Measurements from ENCODE around the gene HLCS. TPM values are rescaled to one million over a fixed set of nuclear protein-coding genes. Genes with fewer than 3 reads are reported as not detected.

Gene HLCS
- total RNA-seq, 1 donor from 2014 or later: 42.6 TPM

DNA sequence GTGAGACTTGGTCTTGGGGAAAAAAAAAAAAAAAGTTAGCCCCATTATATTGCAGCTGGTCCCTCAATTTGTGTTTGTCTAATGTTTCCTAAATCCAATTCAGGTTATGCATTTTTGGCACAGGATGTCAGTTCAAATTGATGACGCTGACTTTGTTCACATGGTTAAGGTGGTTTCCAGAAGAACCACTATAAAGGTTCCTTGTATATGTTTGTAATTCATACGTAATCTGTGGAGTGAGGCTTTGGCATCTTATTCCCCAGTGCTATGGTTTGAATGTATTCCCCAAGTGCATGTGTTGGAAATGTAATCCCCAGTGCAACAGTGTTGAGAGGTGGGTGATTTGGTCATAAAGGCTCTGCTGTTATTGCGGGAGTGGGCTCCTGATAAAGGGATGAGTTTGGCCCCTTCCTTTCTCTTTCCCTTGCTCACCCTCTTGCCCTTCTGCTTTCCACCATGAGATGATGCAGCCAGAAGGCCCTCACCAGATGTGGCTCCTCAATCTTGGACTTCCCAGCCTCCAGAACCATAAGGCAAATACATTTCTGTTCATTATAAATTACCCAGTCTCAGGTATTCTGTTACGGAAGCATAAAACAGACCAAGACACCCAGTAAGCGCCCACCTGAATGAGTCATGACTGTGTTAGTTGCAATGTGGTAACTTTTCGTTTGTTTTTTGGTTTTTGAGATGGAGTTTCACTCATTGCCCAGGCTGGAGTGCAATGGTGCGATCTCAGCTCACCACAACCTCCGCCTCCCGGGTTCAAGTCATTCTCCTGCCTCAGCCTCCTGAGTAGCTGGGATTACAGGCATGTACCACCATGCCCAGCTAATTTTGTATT lies 19.5 kb upstream of the HLCS start:
- DNase-seq (ENCODE audit: low read depth): no peak

DNA sequence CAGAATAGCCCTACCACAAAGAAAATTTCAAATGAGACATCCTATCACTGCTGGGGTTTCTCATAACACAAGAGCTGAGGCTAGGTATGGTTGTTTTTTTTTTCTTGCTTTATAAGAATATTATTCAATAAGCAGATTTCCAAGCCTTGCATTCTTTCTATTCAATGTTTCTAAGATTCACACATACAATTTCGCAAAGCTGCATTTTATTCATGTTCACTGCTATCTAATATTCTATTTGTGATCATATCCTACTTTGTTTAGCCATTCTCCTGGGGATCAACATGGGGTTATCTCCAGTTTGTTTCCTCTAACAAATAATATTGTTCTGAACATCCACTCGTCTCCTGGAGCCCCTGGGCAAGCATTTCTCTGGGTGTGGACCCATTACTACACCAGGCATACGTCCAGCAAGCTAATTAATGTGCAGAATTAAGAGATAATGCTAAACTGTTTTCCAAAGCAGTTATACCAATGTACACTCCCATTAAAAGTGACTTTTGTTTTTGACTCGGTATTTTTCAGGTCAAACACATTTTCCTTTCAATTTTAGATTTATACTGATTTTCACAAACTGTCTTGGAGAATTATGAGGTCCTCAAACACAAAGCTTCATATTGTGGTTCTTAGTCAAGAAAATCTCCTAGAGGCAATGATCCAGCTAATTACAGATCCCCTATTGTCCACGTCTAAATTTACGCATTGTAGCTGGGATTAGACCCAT lies 15.7 kb upstream of the HLCS start:
- DNase-seq (ENCODE audit: low read depth): no peak

DNA sequence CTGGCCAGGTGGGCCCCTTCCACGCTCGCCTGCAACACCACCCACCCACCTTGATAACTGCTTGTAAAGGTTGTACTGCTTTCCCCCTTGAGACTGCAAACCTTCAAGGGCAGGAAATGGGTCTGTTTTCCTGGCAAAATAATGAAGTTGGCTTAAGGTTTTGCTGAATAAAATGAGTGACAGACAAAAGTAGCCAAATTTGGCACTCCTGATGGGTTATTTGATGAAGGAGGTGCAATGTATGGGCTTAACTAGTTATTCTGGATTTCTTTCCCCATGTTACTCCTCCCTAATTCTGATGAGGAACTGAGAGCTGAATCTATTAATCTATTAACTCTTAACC lies 14.6 kb upstream of the HLCS start:
- DNase-seq (ENCODE audit: low read depth): no peak

DNA sequence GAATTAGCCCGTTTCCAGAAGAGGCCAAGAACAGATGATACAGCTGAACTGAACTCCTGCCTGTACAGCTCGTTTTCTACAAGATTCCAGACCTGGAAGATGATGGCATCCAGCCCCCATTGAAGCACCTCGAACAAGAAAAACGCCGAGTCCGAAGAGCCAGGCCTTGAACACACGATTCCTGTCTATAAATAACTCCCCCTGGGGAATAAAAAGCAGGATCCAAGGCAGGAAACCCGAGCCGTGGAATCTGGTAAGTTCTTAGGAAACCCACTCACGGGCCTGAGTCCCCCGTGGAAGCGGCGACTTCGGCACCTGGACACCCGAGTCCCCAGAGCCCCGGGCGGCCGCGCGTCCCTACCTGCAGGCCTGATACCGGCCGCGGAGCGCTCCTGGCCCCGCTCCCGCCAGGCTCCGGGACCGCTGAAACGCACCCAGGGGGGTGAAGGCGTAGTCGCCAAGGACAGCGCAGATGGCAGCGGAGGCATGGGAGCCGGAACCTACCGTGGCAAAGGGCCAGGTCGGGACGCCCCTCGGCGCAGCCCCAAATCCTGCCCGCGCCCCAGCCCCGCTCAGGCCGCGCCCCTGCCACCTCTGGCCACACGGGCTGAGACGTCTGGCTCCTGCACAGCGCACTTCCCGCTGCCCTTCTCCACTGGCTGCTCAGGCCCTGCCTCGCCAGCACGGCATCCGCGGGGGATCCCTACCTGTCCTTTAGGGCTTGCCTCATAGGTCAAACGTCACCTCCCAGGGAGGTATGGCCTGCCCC lies 14.0 kb upstream of the HLCS start:
- no peak for DNase-seq (ENCODE audit: low read depth)

DNA sequence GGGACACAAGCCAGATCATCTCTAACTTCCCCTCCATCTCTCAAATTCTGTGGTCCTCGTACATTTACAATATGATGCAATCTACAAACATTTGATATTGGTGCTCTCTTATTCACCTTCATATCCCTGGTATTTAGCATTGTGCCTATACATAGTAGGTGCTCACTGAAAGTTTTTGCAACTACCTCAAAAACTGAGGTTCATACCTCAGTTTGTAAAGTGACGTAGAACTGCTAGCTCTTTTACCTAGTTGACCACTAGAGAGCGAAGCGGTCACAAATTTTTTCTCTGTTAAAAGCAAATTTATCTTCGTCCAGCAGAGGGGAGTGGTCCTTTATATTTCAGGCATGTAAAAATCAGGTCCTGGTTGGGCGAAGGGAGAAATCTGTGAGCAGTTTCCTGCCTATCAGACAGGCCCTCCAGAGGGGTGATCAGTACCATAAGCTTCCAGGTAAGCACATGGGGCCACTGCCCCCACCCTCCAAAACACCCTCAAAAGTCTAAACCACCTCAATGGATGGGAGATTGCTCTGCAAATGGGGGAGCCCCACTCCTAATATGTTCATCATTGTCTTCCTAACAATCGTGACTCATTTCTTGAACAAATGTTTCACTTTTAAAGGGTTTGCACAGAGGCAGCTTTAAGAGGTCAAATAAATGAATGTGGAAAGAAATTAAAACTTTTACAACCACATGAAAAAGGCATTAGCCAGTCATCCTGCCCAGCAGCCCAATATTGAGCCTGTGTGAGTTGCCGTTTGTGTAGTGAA lies 10.6 kb upstream of the HLCS start:
- DNase-seq (ENCODE audit: low read depth): peak; percentile 80

DNA sequence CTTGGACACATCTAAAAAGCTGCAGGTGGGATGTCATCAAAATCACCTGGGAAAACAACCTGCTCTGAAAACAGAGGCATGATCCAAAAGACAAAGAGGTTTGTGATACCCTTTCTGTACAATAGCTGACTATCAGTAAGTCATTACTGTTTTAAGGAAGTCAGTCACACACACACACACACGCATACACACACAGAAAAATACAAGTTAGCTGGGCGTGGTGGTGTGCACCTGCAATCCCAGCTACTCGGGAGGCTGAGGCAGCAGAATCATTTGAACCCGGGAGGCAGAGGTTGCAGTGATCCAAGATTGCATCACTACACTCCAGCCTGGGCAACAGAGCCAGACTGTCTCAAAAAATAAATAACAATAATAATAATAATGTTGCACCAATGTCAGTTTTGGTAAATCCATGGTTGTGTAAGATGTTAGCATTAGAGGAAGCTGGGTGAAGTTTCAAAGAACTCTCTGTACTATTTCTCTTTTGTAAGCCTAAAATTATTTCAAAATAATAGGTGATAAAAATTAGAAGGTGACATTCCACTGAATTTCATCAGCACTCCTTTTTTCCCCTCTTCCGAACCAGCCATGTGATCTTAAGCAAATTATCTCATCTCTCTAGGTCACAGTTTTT lies 9.9 kb upstream of the HLCS start:
- no peak for DNase-seq (ENCODE audit: low read depth)

DNA sequence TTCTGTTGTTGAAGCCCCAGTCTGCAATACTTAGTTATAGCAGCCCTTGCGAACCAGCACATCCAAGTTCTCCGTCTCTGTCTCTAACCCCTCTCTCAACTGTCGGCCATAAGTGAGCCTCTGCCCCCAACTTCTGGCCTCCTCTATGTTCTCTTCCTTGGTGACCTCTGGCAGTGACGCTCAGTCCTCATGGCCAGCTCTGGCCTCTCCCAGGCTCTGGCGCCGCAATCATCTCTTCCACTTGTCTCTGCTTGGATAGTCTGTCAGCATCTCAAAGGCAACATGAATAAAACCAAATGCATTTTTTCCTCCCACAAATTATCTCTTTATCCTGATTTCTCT lies 8.4 kb upstream of the HLCS start:
- no peak for DNase-seq (ENCODE audit: low read depth)

DNA sequence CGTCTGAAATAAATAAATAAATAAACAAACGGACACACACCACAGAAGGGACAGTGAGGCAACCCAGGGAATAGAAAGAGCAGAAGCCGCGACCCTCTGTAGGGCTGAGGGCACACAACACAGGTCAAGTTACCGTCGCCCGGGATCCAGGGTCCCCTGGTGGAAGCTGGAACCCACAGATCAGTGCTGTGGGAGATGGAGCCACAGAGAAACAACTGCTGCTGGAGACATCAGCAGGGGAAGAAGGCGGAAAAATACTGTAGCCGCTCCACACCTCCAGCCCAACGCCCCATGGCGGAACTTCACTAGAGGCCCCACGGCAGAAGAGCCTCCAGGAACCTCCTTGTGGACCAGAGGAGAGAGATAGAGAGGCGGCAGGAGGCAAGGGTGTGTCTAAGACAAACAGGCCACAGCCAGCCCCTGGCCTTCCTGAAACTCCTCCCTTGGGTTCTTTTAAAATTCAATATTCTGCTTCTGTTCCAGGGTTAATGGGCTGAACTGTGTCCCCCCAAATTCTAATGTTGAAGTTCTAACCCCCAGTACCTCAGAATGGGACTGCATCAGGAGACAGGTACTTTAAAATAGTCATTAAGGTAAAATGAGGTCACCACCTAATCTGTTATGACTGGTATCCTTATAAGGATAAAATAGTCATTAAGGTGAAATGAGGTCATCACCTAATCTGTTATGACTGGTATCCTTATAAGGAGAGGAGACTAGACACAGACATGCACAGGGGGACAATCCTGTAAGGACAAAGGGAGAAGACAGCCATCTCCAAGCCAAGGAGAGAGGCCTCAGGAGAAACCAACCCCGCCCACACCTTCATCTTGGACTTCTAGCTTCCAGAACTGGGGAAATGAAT lies 7.7 kb upstream of the HLCS start:
- DNase-seq (ENCODE audit: low read depth): no peak

DNA sequence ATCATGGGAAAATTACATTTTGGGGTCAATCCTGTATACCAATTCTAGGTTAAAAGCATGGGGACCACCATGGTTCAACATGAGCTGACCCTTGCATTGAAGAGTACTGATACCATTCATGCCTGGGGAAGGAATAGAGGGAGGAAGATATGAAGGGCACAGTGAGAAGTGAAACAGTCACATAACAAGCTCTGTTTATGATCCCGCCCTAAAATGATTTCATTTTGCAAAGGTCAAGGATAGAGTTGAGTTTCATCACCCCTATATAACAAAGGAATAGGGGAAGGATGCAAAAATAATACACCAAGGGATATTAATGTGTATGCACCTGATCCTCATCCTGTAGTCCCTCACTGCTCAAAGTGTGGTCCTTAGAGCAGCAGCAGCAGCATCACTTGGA lies 2.5 kb upstream of the HLCS start:
- DNase-seq (ENCODE audit: low read depth): no peak

DNA sequence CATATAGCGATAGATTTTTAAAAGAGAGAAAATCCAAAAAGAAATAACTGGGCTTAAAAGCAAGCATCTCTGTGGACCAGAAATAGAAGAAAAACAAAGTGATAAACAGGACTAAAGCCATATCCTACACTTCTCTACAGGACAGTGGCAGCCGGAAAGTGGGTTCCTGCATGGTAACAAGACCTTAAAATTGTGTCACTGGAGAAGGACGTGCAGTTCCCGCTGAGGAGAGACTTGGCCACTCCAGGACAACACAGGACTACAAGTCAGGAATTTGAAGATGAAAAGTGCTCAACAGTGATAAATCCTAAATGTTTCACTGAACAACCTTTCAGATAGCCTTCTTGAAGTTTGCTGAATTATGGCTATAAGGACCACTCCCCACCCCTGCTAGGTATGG lies 1.9 kb upstream of the HLCS start:
- no peak for DNase-seq (ENCODE audit: low read depth)

DNA sequence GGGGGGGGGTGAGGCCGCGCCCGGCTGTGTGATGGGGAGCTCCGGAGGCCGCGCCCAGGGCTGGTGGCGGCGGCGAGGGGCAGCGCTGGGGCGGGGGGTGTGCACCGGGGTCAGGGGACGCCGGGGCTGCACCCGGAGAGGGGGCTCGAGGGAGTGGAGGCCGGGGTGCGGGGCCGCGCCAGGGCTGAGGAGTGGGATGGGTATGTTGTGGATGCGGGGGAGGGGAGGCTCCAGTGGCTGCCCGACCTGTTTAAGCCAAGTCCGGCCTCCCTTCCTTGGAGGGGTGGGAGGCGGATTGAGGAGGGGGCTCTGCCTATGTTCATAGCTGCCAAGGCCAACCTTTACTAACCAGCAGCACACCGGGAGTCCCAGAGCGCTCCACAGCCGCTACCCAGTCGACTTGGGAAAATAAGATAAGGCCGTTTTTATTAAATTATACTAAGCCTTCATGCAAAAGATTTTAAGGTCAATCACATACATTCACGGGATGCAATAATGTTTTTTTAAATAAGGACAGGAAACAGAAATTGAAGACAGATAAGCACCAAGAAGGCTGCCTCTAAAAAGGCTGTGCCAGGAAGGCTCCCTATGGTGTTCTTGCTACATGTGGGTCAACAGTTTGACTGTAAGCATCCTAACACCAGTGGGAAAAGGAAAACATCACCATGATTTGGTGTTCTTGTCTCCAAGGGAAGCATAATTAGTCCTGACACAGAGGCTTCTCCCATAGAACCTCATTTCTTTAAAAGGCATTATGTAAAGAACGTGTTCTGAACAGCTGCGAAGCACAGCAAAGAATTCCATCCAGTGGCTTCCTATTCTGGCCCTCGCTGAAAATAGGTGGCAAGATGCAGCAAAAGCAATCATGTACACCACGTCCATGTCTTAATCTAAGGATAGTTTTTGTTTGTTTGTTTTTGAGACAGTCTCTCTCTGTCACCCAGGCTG lies 626 bp upstream of the HLCS start:
- no peak for DNase-seq (ENCODE audit: low read depth)

DNA sequence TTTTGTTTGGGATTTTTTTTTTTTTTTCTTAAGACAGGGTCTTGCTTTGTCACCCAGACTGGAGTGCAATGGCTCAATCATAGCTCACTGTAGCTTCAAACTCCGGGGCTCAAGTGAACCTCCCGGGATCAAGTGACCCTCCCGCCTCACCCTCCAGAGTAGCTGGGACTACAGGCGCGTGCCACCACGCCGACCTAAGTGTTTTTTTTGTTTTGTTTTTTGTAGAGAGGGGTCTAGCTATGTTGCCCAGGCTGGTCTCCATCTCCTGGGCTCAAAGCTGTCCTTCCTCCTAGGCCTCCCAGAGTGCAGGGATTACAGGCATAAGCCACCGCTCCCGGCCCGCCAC lies 776 bp downstream of the HLCS start:
- DNase-seq (ENCODE audit: low read depth): no peak

DNA sequence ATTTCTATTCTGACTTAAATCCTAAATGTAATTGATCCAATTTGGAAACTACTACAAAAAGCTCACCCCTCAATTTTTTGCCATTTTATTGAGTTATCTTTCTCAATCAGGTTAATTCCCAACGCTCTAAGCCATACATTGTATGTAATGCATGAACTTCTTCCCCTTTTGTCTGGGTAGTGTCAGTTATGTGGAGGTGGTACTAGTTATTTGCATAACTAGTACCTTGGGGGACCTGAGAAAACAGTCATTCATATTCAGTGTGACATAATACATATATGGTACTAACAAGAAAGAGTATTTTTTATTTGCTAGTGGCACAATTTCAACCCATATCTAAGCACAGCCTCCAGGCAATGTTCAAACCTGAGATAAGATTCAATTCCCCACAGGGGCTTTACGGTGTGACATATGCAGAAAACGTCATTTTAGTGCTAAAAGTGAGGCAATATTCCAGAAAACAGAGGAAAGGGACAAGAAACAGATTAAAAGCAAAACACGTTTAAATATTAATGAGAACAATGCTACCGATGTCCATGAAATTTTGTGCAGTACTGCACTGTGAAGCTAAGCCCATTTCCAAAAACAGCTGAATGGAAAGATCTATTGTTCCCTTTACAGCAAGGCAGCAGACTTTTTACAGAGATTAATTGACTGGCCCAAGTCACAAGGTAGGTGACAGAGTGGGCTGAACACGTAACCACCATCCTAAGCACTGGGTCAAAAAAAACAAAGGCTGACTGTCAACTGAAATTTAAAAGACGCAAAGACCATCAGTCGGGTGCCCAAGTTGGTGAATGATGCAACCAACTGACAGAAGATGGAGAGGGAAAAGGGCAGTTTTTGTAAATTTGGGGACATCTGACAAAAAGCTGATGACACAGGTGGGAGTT lies 1.4 kb downstream of the HLCS start:
- no peak for DNase-seq (ENCODE audit: low read depth)

DNA sequence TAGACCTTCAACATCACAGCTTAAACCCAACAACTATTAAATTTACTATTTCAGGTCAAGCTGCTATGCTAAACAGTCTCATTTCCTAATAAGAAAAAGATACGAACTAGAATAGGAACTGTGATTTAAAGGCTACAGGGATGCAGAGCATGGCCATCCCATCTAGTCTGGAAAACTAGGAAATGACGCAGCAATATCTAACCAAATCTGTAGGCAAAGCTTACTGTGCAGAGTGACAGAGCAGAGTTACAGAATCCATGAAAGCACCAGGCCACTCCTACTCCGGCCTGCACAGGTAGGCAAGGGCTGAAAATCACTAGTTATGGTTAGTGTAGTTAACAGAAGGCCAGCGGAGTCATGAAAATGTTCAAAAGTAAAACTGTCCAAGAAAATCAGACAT lies 2.1 kb downstream of the HLCS start:
- no peak for DNase-seq (ENCODE audit: low read depth)

DNA sequence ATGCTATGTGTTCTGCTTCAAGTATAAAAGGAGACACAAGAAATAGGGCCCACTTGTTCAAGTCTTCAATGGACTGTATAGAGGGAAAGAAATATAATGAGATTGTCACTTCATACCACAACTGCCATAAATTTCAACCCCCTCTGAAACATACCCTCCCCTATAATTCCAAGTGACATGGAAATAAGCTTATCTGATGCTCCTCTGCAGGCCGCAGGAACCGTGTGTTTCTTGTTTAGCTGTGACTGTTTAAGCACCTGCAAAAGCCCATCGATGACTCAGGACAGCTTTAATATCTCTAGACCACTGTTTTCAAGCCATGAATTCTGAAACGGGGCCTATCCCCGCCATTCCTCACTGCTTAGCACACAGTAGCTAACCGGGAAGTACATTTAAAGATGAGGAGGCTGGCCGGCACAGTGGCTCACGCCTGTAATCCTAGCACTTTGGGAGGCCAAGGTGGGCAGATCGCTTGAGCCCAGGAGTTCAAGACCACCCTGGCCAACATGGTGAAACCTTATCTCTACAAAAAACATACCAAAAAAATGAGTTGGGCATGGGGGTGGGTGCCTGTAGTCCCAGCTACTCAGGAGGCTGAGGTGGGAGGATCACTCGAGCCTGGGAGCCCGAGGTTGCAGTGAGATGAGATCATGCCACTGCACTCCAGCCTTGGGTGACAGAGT lies 4.2 kb downstream of the HLCS start:
- DNase-seq (ENCODE audit: low read depth): no peak

DNA sequence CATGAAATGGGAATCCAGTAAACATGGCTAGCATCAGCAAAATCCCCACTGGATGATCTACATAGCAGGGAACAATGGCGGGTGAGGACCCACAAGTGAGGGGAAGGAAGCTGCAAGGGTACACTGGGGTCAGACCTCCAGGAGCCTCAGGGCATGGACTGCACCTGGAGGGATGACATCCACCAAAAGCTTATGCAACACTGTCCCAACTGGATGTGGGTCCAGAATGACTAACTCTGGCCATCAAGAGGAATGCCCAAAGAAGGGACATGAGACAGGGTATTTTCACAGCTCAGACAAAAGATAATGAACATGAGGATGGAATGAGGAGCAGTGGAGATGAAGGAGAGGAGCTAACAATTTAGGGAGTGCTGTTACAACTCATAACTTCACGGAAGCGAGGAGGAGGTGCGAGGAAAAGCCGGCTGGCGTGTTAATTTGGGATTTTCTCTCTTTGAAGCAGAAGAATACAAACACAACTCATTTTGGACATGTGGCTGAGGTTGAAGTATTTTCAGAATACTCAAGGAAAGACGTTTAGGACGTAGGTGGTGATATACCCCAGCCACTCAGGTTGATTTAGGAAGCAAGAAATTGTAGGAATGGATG lies 5.7 kb downstream of the HLCS start:
- no peak for DNase-seq (ENCODE audit: low read depth)

DNA sequence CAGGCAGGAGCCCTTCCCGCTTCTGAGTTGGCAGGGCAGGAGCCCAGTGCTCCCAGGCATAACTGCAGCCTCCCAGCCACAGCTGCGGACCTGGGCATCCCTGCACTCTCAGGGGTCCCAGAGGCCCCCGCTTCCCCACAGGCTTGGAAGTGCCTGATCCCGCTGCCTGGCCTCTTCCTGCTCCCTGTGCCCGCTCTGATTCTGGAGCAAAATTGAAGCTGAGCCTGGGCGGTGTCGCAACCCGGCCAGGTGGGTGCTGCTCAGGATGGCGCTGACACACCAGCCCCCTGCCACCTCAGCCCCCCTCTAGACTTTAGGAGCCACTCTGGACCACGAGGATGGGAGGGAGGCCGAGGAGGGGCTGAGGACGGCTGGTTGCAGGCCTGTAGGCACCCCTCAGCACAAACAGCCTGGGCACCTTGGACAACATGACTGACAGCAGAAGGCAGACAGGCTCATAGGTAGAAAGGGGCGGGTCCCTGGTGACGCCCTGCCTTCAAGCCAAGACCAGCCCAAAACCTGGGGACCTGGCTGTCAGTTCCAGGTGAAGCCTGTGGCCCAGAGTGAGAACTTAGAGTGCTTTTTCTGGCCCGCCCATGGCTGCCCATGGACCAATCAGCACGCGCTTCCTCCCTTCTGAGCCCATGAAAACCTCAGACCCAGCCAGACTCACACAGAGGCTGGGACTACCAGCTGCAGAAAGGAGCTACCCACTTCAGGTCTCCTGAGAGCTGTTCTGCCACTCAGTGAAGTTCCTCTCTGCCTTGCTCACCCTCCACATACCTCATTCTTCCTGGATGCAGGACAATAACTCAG lies 7.2 kb downstream of the HLCS start:
- no peak for DNase-seq (ENCODE audit: low read depth)
